ENCODE data around the gene KCNA3. TPM values are rescaled to one million over a fixed set of nuclear protein-coding genes. Genes with fewer than 3 reads are reported as not detected.

KCNA3 gene
- total and polyA plus RNA-seq, 9 of the 15 experiments (the other 6 are each of a cell fraction or from before 2014, with no cell fraction given), result not detected

- Histone ChIP-seq H3K36me3 (ENCODE audit: control insufficient read depth, insufficient read depth, low read length) (no peaks in the 10 kb centered on the region), H3K79me2 (ENCODE audit: control insufficient read depth, insufficient read depth, low read length) (no peaks in the 10 kb centered on the region), H3K27me3 (ENCODE audit: control insufficient read depth in 2 of 2, insufficient read depth in 2 of 2, low read length in 2 of 2) (no peaks in the 10 kb centered on the region), H3K9ac (ENCODE audit: insufficient read depth in 1 of 2, low read depth in 2 of 2, low read length in 2 of 2) (no peak overlapping the region), H3K9me1 (ENCODE audit: control insufficient read depth, insufficient read depth, low read length) (no peaks in the 10 kb centered on the region), H3K4me3 (no peak overlapping the region), H3K4me1 (replicated peaks in 1 of 2; ENCODE audit: control insufficient read depth in 2 of 2, insufficient read depth in 2 of 2, low read length in 2 of 2) (no peaks in the 10 kb centered on the region), H3K27ac (ENCODE audit: extremely low read depth, low read depth, low read length) (no peak overlapping the region), H4K20me1 (replicated peaks; ENCODE audit: control insufficient read depth, insufficient read depth, low read length) (no peaks in the 10 kb centered on the region), H3K9me3 (replicated peaks; ENCODE audit: control insufficient read depth, insufficient read depth, low read depth, low read length) (no peaks in the 10 kb centered on the region), H3K4me2 (ENCODE audit: insufficient read depth, low read length) (no peak overlapping the region), H2AFZ (ENCODE audit: low read depth, low read length) (no peak overlapping the region)
- ChIA-PET CTCF (ENCODE audit: low intra/inter-chr PET ratio) (no interaction called here), POLR2A (interaction anchor here (0.7 kb wide), 1 partner anchor 173 kb away, joined by 3 read pairs; no protein-coding TSS in a partner anchor)
- BruUV-seq (replicated peaks), result no TSS peak
- in situ Hi-C loops (cut with MboI), result no loop called here
- 0% methylated on average over 2 of the region's 2 CpGs for WGBS (ENCODE audit: insufficient coverage, low coverage, missing lambda C conversion rate)
- TF ChIP-seq POLR2G (IDR thresholded peaks at IDR 0.05; ENCODE audit: low read depth, low read length) (no peak), HMG20A (CRISPR knock-in tag; conservative IDR thresholded peaks at IDR 0.05) (no peak), FOSL1 (tag; conservative IDR thresholded peaks at IDR 0.05) (no peak), ZNF699 (CRISPR knock-in tag; IDR thresholded peaks at IDR 0.05; ENCODE audit: insufficient replicate concordance) (no peak), ID3 (CRISPR knock-in tag; IDR thresholded peaks at IDR 0.05) (no peak), ID3 (tag; IDR thresholded peaks at IDR 0.05) (no peak), KLF16 (IDR thresholded peaks at IDR 0.05) (no peak), ZNF449 (CRISPR knock-in tag; IDR thresholded peaks at IDR 0.05) (no peak), SREBF2 (CRISPR knock-in tag; IDR thresholded peaks at IDR 0.05) (no peak), ZNF583 (CRISPR knock-in tag; IDR thresholded peaks at IDR 0.05) (no peak), OTX1 (CRISPR knock-in tag; IDR thresholded peaks at IDR 0.05) (no peak), ZNF609 (CRISPR knock-in tag; IDR thresholded peaks at IDR 0.05; ENCODE audit: borderline replicate concordance) (no peak), STAG1 (CRISPR knock-in tag; IDR thresholded peaks at IDR 0.05; ENCODE audit: borderline replicate concordance) (no peak)
- DNase-seq (ENCODE audit: extremely low read depth in 1 of 4, low spot score in 3 of 4) (no peak), ATAC-seq (no peak), FAIRE-seq (no peak)
- intact Hi-C loops (cut with micrococcal nuclease), result no loop called here
Measured at GRCh38 chr1:110650609-110651008, 24.1 kb downstream of the KCNA3 start.
